DOHH2 (cell line): Measurements from ENCODE around the gene KLF16.

ENCODE experiments used
- CTCF ChIP-seq: fragments of 200-600 bp; sonication (generic); IDR thresholded peaks from one replicate; pipeline ENCODE4 v1.5.1; 2014; ENCODE audit warnings: antibody characterized with exemption, mild to moderate bottlenecking, low read depth, low read length; ENCODE audit not compliant: poor library complexity, severe bottlenecking
- EZH2phosphoT487 ChIP-seq: fragments of 200-600 bp; sonication (generic); IDR thresholded peaks from 2 replicates; pipeline ENCODE4 v1.6.1; 2017; ENCODE audit warnings: borderline replicate concordance, mild to moderate bottlenecking, antibody characterized with exemption, low read length, moderate library complexity, mixed read lengths

DNA sequence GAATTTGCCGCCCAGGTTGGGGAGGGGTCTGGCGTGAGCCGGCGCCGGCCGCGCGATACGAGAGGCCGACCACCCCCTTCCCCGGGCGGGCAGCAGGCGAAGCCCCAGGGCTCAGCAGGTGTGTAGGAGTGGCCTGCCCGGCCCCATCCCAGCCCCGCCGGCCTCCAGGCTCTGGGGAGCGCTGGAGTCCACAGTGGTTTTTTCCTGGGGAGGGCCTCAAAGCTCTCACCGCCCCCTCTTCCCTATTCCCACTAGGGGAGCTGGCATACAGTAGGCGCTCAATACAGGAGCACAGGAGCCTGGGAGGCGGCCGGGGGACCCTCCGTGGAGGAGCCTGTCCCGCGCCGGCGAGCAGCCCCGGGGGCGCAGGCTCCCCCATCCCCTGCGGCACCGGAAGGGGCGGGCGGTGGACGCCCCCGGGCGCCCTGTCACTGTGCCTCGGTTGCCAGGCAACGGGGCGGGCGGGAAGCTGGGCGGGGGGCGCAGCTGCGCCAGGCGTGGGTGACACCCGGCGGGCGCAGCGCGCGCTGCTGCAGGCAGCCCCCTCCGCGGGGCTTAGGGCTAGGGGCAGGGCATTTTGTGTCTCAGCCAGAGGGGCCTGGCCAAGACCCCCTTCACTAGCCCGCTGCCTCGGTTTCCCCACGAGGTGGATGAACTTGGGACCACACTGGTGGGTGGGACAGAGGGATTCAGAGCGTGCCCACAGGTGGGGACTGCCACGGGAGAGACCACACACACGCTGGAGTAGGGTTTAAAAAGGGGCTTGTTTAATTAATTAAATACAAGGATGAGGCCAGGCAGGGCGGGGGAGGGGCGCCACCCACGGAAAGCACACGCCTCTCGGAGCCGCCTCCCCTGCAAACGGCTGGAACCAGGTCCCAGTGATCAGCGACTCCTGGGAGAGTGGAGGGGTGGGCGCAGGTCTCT is 11.5 kb downstream of the KLF16 start:
- TF ChIP-seq CTCF (peak; percentile 9), EZH2phosphoT487 (no peak)
